Frontal cortex (tissue), 4 donors: ENCODE measurements around the gene DNAAF5. TPM values are rescaled to one million over a fixed set of nuclear protein-coding genes. Genes with fewer than 3 reads are reported as not detected.
"Not testable (repeated sequence)": the region's sequence is repeated elsewhere in the genome, so short reads cannot be mapped to it uniquely, and the experiment has no call there.

Experiments
- DNase-seq, 2 donors: peaks; one replicate each; pipeline ENCODE4 v3.0.0; 2012; ENCODE audit warnings: low spot score in 2 of 2
- FAIRE-seq: peaks from 2 replicates; lab custom pipeline; 2012; peaks lifted over from hg19 to GRCh38; lab: Jason Lieb, UNC
- total RNA-seq: library from RNA; depleted of rRNA; stranded (reverse); fragments of >200 nt; gene quantifications from one replicate; pipeline ENCODE4 v1.2.3, GENCODE V29; 2014
- donor health status: control.
- donor health status: control.
- donor health status: control.

DNAAF5 gene
- total RNA-seq, 1 donor from 2014 or later: 6.5 TPM

- not testable (repeated sequence) for DNase-seq, FAIRE-seq
Measured at GRCh38 chr7:744128-744520, 17.6 kb downstream of the DNAAF5 start.

DNA sequence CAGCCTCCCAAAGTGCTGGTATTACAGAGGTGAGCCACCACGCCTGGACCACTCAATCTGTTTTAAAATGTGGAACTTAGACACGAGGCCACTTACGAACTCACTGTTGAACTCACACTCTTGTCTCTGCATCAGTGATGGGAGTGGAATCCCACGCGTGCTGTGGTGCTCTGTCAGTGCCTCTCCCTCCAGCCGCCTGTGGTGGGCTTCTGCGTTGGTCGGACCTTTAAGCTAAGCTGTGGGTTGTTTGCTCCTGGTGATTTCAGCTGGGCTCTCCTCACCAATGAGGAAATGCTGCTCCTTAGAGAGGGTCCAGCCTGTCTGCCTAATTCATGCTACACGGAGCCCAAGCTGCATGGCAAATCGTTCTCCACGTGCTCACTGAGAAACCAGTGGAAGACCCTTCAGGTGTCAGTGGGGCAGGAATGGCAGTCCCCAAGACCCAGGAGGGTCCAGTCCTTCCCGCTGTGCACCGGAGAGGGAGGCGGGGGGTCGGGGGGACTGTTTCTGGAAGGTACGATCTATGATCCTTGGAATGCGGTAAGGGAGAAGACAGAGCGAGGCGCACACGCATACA lies 18.4 kb downstream of the DNAAF5 start:
- FAIRE-seq: no peak
- no peak for DNase-seq

DNA sequence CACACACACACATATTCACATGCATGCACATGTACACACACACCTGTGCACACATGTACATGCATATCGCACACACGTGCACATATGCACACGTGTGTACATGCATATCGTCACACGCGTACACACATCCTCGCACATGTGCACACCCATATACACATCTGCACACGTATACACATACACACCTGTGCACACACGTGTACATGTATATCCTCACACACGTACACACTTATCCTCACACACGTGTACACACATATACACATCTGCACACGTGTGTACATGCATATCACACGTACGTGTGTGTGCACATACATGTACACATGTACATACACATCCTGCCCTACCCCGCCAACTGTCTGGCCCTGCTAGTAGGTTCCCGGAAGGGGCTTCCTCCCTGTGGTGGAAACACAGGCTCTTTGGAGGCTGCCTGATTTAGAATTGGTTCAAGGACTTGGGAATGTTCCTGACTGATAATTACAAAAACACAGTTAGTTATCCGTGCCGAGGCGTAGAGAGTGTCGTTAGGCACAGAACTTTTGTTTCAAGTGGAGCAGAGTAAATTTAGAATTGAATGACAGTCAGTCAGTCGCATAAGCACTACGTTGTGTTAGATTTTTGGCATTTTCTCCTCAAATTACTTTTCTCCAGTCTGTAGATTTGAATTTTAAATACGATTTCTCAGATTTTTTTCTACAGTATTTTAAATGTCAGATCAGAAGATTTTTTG lies 19.1 kb downstream of the DNAAF5 start:
- FAIRE-seq: no peak
- DNase-seq: no peak

- DNase-seq: no peak
- FAIRE-seq: no peak
Measured at GRCh38 chr7:746155-747061, 19.9 kb downstream of the DNAAF5 start.

- DNase-seq (no peak), FAIRE-seq (no peak)
Measured at GRCh38 chr7:747186-747585, 20.7 kb downstream of the DNAAF5 start.

GRCh38 chr7:748446-748845 lies 21.9 kb downstream of the DNAAF5 start:
- DNase-seq: no peak
- no peak for FAIRE-seq

DNA sequence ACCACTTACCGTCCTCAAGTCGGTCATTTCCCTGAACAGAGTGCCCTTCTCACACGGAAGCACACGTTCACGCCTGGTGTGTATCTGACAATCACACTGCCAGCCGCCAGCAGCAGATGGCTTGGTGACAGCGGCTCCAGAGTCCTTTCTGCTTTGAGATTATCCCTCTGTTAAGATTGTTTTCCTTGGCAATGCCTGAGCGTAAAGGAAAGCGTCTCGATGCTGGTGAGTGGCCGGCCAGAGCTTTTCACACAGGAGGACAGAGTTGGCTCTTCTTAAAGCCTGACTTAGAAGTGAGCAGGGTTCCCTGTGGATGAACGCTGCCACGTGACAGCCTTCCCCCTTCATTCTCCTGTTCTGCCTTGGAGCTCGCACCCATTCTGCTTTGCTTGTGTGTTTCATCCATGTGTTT lies 22.6 kb downstream of the DNAAF5 start:
- no peak for DNase-seq
- FAIRE-seq: no peak

DNA sequence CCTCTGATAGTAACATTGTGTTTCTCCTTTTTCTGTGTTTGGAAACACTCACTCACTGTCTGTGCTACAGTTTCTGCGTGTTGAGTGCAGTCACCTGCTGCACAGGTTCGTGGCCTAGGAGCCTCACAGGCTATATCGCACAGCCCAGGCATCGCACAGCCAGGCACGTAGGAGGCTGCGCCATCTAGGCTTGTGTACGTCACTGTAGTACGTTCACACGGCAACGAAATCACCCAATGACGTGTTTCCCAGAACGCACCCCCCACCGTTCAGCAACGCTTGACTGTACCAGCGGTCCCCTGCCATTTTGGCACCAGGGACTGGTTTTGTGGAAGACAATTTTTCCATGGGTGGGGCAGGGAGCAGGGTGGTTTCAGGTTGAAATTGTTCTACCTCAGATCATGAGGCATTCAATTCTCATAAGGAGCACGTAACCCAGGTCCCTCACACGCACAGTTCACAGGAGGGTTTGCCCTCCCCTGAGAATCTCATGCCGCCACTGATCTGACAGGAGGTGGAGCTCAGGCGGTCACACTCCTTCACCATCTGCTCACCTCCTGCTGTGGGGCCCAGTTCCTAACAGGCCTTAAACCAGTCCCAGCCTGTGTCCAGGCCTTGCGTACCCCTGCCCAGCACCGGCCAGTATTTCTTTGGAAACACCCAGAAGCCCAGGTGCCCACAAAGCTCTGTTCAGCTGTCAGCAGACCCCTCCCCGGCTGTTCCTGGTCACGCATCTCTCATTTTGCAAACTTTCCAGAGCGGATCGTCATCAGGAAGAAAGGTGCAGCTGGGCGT lies 23.8 kb downstream of the DNAAF5 start:
- DNase-seq (no peak), FAIRE-seq (no peak)

DNA sequence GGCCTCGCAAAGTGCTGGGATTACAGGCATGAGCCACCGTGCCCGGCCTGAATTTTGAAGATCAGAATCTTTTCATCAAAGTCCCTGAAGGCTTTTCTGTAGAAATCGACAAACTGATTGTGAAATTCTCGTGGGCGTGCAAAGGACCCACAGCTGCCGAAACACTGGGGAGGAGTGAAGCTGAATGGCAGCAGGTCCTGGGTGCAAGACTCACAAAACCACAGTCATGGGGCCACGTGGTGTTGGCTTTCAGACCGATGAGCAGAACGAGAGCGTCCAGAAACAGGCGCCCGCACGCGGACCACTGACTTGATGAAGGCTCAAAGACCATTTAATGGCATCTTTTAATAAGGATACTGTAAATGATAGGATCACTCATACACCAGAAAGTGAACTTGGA lies 25.3 kb downstream of the DNAAF5 start:
- FAIRE-seq (no peak), DNase-seq (no peak)

GRCh38 chr7:752256-752655 lies 25.8 kb downstream of the DNAAF5 start:
- FAIRE-seq, DNase-seq: not testable (repeated sequence)

- DNase-seq: no peak
- FAIRE-seq: no peak
Measured at GRCh38 chr7:753190-753589, 26.7 kb downstream of the DNAAF5 start.

DNA sequence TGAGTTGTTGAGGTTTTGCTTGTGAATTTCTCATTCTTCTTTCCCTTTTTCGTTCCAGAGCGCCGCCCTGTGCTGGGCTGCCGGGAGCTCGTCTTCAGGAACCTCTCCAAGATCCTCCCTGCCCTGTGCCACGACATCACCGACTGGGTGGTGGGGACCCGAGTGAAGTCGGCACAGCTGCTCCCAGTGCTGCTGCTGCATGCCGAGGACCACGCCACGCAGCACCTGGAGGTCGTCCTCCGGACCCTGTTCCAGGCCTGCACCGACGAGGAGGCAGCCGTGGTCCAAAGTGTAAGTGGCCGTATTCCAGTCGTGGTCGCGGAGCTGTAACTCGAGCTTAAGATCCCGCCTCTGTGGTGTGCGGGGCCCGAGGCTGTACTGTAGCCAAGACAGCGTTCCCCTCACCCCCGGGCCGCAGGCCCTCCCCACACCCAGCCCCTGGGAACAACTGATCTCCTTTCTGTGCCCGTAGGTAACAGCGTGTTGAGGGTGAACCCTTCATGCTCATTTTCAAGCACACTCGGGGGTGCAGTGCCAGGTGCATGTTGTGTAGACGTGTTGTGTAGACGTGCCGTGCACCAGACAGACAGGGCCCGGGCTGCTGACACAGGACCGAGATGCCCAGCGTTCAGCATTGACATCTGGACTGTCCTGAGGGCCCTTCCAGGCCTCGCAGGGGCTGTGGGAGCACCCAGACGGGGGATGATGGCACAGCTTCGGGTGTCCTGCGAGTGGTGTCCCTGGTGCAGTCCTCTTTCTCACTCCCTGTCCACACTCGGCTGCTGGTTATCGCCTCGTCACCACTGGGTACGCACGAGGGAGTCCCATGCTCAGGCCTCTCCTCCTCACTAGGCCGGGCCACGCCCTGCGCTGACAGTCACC lies 28.3 kb downstream of the DNAAF5 start:
- FAIRE-seq: no peak
- DNase-seq: no peak

DNA sequence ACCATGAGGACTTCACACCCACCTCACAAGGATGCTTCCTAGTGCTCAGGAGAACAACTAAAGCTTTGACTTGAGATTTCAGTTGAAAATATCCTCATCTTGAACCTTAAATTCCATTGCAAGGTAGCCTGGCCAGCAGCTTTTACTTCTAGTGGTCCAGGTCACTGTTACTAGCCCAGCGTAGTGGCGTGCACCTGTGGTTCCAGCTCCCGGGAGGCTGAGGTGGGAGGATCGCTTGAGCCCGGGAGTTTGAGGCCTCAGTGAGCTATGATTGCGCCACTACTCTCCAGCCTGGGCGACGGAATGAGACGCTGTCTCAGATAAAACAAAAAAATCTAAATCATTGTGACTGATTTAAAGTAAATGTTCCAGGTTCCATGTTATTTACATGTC lies 28.9 kb downstream of the DNAAF5 start:
- FAIRE-seq (no peak), DNase-seq (no peak)

GRCh38 chr7:756231-756927 lies 29.9 kb downstream of the DNAAF5 start:
- no peak for FAIRE-seq
- no peak for DNase-seq

GRCh38 chr7:756928-757560 lies 30.5 kb downstream of the DNAAF5 start:
- FAIRE-seq (no peak), DNase-seq (no peak)

DNA sequence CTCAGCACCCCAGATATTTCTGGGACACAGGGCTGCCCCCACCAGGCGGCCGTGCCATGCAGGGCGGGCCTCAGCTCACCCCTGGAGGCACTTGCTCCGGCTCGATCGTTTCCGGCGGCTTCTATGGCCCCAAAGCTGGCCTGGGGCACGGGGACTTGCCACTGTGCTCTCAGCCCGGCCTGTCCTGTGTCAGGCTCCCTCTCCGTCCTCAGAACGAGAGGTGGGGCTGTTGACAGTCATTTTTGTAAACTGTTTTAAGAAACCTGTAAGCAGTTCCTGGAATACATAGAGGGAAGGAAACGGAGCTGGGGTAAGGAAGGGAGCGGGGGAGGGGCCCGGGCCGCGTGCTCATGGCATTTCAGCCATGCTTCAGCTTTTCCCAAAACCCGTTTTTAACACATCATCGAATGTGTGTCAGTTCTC lies 31.3 kb downstream of the DNAAF5 start:
- FAIRE-seq (no peak), DNase-seq (no peak)

- DNase-seq (no peak), FAIRE-seq (no peak)
Measured at GRCh38 chr7:759569-759968, 33.1 kb downstream of the DNAAF5 start.

GRCh38 chr7:760006-760405 lies 33.5 kb downstream of the DNAAF5 start:
- DNase-seq (no peak), FAIRE-seq (no peak)
